IgD-negative memory B cell (primary cell): Measurements from ENCODE around the gene CDC73. TPM values are rescaled to one million over a fixed set of nuclear protein-coding genes. Genes with fewer than 3 reads are reported as not detected.
"Not testable (repeated sequence)": the region's sequence is repeated elsewhere in the genome, so short reads cannot be mapped to it uniquely, and the experiment has no call there.

ENCODE experiments used
- H3K27ac Mint-ChIP-seq, 3 donors: one replicate each; pipeline ENCODE4 v1.8.0; 2020 to 2022; ENCODE audit warnings: mild to moderate bottlenecking in 3 of 3, mixed read lengths in 3 of 3, moderate library complexity in 1 of 3
- H3K27me3 Mint-ChIP-seq: one replicate; pipeline ENCODE4 v1.8.0; 2021; ENCODE audit warnings: mixed read lengths
- H3K36me3 Mint-ChIP-seq: one replicate; pipeline ENCODE4 v1.8.0; 2020; ENCODE audit warnings: mild to moderate bottlenecking, mixed read lengths
- H3K4me1 Mint-ChIP-seq, 3 donors: one replicate each; pipeline ENCODE4 v1.8.0; 2020 to 2022; ENCODE audit warnings: mixed read lengths in 3 of 3, mild to moderate bottlenecking in 1 of 3
- H3K4me3 Mint-ChIP-seq, 4 donors: one replicate each; pipeline ENCODE4 v1.8.0; 2020 to 2022; ENCODE audit warnings: mild to moderate bottlenecking in 4 of 4, mixed read lengths in 4 of 4, moderate library complexity in 3 of 4
- H3K9me3 Mint-ChIP-seq, 3 donors: one replicate each; pipeline ENCODE4 v1.8.0; 2020 to 2021; ENCODE audit warnings: mixed read lengths in 3 of 3, mild to moderate bottlenecking in 1 of 3
- polyA plus RNA-seq: library from polyadenylated mRNA; unstranded; fragments of 300-500 nt; fragmentation: Illumina TruSeq; gene quantifications from one replicate; pipeline ENCODE4 v1.2.3, GENCODE V29; 2021

Gene CDC73
- polyA plus RNA-seq, 1 donor from 2014 or later = 37.7 TPM

DNA sequence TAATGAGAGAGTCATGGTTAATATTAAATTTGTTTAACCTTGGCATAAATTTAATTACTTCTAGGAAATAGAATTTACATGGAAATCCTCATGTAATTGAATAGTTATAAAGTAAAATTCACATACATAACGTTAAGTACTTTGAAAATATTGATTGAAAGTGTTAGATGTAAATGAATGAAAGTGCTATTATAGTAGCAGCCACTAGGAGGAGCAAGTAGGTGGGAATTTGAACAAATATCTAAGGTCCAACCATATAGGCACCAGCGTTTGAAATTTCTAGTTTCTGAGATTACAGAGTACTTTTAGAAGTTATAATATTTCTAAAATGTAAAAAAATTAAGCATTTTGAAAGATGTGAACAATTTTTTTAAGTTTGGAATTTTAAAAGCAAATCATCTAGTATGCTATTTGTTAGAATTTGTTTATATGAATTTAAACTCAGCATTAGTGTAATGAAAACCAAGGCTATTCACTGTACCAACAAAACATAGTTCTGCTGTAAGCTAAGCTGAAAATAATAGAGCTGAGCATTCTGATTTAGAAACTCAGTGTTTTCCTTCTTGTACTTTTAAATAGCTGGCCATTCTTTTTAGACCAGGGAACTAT lies 61.3 kb downstream of the CDC73 start:
- Mint-ChIP-seq H3K27me3 (no peaks in the 10 kb centered on the region), H3K27ac (no peak overlapping the region), H3K4me3 (no peak overlapping the region), H3K36me3 (no peaks in the 10 kb centered on the region), H3K4me1 (peaks cover 9 to 29% (median 26%) of the 10 kb centered on the region in 3 donors), H3K9me3 (no peaks in the 10 kb centered on the region)

DNA sequence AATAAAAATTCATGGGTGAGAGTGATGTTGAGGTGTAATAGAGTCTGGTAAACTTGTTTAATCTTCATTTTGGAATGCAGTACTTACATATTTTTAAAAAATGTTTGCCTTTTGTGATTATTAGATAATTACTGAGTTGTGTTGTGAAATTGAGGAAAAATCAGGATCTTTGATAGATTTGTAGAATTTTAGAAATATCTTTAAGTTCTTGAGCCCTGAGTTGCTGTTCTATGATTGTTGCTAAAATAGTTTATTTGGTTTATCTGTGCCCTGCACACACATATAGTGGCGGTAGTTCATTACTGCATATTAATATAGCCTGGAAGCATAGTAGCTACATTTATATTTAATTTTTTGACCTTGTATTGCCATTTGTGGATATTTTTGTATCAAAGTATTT lies 62.9 kb downstream of the CDC73 start:
- Mint-ChIP-seq H3K4me3 (no peak overlapping the region), H3K36me3 (no peaks in the 10 kb centered on the region), H3K9me3 (no peaks in the 10 kb centered on the region), H3K27me3 (no peaks in the 10 kb centered on the region), H3K4me1 (peaks cover 11 to 31% (median 26%) of the 10 kb centered on the region in 3 donors), H3K27ac (no peak overlapping the region)

- peaks cover 11 to 34% (median 27%) of the 10 kb centered on the region in 3 donors for H3K4me1 Mint-ChIP-seq
- H3K27me3 Mint-ChIP-seq = no peaks in the 10 kb centered on the region
- H3K36me3 Mint-ChIP-seq = no peaks in the 10 kb centered on the region
- H3K9me3 Mint-ChIP-seq = no peaks in the 10 kb centered on the region
- no peak overlapping the region for H3K27ac Mint-ChIP-seq
- no peak overlapping the region for H3K4me3 Mint-ChIP-seq
Measured at GRCh38 chr1:193185211-193185610, 63.4 kb downstream of the CDC73 start.

GRCh38 chr1:193185901-193186731 lies 64.3 kb downstream of the CDC73 start, which contains the start of gene B3GALT2:
TSS of gene B3GALT2 (minus strand) at chr1:193186613. CDS start at chr1:193181562, 5,051 bp downstream.
- Mint-ChIP-seq H3K27me3 (no peaks in the 10 kb centered on the region), H3K4me1 (peaks cover 11 to 39% (median 32%) of the 10 kb centered on the region in 3 donors), H3K9me3 (no peaks in the 10 kb centered on the region), H3K36me3 (peaks cover 2% of the 10 kb centered on the region), H3K4me3 (peak within 1 kb of the TSS in 1 of 4 donors; percentile 38), H3K27ac (peak within 1 kb of the TSS in 1 of 3 donors; percentile 23)

DNA sequence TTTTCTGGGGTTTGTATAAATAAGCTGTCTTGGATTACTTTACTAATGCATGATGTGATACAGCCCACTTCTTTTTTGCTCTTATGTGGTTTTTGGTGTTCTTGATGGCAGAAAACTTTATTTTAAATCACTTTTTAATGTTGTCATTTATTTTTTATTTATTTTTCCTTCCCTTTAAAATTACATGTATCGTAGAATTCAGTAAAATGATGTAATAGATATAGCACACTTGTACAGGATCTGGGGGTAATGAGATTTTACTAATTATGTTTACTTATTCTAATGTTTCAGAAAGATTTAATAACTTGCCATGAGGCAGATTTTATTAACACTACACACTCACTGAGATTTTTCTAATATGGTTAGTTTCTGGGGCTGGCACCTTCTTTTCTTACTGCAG lies 65.3 kb downstream of the CDC73 start:
- H3K27ac Mint-ChIP-seq = peak overlapping the region in 1 of 3 donors; percentile 23
- H3K36me3 Mint-ChIP-seq = peaks cover 4% of the 10 kb centered on the region
- H3K27me3 Mint-ChIP-seq = no peaks in the 10 kb centered on the region
- no peak overlapping the region for H3K4me3 Mint-ChIP-seq
- peaks cover 11 to 31% (median 29%) of the 10 kb centered on the region in 3 donors for H3K4me1 Mint-ChIP-seq
- no peaks in the 10 kb centered on the region for H3K9me3 Mint-ChIP-seq

- not testable (repeated sequence) for H3K4me3 Mint-ChIP-seq, H3K36me3 Mint-ChIP-seq, H3K27me3 Mint-ChIP-seq, H3K27ac Mint-ChIP-seq, H3K9me3 Mint-ChIP-seq
- H3K4me1 Mint-ChIP-seq = peaks cover 13 to 33% (median 25%) of the 10 kb centered on the region in 3 donors
Measured at GRCh38 chr1:193188915-193189314, 67.1 kb downstream of the CDC73 start.

DNA sequence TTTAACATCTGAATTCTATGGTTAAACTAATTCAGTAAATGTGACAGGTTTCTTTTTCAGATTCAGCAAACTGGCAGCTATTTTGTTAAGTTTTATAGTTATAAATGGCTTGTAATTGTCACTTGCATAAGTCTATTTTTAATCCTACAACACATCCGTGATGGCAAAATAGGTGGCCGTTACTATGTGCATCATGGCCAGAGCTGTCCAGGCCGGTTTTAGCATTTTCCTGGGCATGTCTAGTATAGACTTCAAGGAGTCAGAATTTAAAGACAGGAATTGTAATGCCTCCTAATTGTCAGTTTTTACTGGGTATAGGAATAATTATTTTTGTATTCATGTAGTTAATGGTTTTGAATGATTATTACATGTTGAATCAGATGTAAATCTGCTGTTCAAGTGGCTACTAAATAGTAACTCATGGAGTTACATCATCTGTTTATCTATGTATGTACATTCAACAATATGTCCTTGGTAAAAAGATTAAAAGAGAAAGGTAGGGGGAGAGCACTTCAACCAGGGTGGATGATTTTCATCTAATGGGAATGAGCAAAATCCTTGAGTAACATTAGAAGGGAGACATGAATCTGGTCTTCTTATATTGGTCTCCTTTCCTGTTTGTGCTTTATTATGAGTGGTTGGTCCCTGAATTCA lies 67.7 kb downstream of the CDC73 start:
- Mint-ChIP-seq H3K27ac (no peak overlapping the region), H3K4me1 (peaks cover 14 to 36% (median 31%) of the 10 kb centered on the region in 3 donors), H3K36me3 (peaks cover 9% of the 10 kb centered on the region), H3K9me3 (no peaks in the 10 kb centered on the region), H3K27me3 (no peaks in the 10 kb centered on the region), H3K4me3 (no peak overlapping the region)

- Mint-ChIP-seq H3K27ac (peak overlapping the region in 1 of 3 donors; percentile 19), H3K4me3 (no peak overlapping the region), H3K4me1 (peaks cover 13 to 34% (median 30%) of the 10 kb centered on the region in 3 donors), H3K27me3 (no peaks in the 10 kb centered on the region), H3K9me3 (no peaks in the 10 kb centered on the region), H3K36me3 (peaks cover 9% of the 10 kb centered on the region)
Measured at GRCh38 chr1:193190096-193190744, 68.4 kb downstream of the CDC73 start.

DNA sequence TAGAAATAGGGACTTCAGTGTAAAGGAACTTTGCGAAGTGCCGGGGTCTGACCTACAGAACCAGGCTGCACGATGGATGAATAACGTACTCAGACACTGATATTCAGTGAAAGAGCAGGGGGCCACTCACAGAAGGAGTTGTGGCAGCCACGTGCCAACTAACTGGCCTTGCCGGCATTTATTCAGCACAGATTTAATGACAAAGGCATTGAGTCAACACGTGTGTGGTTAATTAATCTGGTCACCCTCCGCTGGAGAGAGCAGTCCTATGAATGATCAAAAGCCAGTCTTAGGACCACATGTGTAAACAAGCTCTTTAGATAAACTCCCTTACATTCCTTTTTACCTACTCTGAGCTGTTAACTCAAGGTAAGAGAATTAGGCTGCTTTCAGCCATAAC lies 70.8 kb downstream of the CDC73 start:
- peaks cover 13% of the 10 kb centered on the region for H3K36me3 Mint-ChIP-seq
- H3K9me3 Mint-ChIP-seq = no peaks in the 10 kb centered on the region
- no peak overlapping the region for H3K4me3 Mint-ChIP-seq
- peak overlapping the region in 1 of 3 donors; percentile 40 for H3K27ac Mint-ChIP-seq
- peaks cover 16 to 32% (median 22%) of the 10 kb centered on the region in 3 donors for H3K4me1 Mint-ChIP-seq
- H3K27me3 Mint-ChIP-seq = no peaks in the 10 kb centered on the region

- Mint-ChIP-seq H3K4me1 (peaks cover 15 to 22% (median 16%) of the 10 kb centered on the region in 3 donors), H3K27me3 (no peaks in the 10 kb centered on the region), H3K36me3 (peaks cover 10% of the 10 kb centered on the region), H3K9me3 (no peaks in the 10 kb centered on the region), H3K27ac (no peak overlapping the region), H3K4me3 (no peak overlapping the region)
Measured at GRCh38 chr1:193199940-193200339, 78.1 kb downstream of the CDC73 start.

GRCh38 chr1:193201021-193201420 lies 79.2 kb downstream of the CDC73 start:
- Mint-ChIP-seq H3K27ac (peak overlapping the region in 1 of 3 donors; percentile 47), H3K4me3 (no peak overlapping the region), H3K9me3 (peaks cover 0 to 8% (median 4%) of the 10 kb centered on the region in 3 donors), H3K4me1 (peaks cover 11 to 16% (median 13%) of the 10 kb centered on the region in 3 donors), H3K36me3 (peaks cover 13% of the 10 kb centered on the region), H3K27me3 (no peaks in the 10 kb centered on the region)

DNA sequence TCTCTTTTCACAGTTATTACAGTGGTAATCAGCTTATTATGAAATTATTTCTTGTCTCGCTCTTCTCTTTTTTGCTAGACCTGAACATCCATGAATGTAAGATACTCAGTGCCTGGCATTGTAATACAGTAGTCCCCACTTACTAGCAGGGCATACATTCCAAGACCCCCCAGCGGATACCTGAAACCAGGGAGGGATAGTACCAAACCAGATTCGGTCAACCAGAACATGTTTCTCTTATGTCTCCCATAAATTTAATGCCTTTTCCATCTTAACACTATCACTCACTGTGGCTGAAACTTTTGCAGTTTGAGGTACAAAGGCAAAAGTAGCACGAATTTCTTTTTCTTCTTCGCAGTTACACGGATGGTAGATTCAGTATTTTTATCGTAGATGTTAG lies 89.2 kb downstream of the CDC73 start:
- peak overlapping the region in 1 of 3 donors; percentile 1 for H3K27ac Mint-ChIP-seq
- H3K9me3 Mint-ChIP-seq = peaks cover 0 to 16% (median 3%) of the 10 kb centered on the region in 3 donors
- H3K27me3 Mint-ChIP-seq = no peaks in the 10 kb centered on the region
- H3K36me3 Mint-ChIP-seq = peaks cover 48% of the 10 kb centered on the region
- H3K4me3 Mint-ChIP-seq = no peak overlapping the region
- peaks cover 10 to 13% (median 11%) of the 10 kb centered on the region in 3 donors for H3K4me1 Mint-ChIP-seq

DNA sequence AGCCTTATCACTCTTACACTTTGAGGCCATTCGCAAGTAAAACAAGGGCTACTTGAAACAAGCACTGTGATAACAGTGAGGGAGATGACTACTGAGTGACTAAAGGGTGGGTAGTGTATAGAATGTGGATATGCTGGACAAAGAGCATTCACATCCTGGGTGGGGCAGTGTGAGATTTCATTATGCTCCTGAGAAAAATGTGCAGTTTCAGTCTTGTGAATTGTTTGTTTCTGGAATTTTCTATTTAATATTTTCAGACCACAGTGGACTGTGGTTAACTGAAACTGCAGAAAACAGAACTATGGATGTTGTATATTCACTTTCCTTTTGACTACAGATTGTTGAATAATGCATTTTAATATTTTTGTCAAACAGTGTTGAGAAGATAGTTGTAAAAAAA lies 89.7 kb downstream of the CDC73 start:
- Mint-ChIP-seq H3K9me3 (peaks cover 0 to 10% (median 0%) of the 10 kb centered on the region in 3 donors), H3K4me1 (peaks cover 10 to 13% (median 11%) of the 10 kb centered on the region in 3 donors), H3K4me3 (no peak overlapping the region), H3K36me3 (peaks cover 47% of the 10 kb centered on the region), H3K27me3 (no peaks in the 10 kb centered on the region), H3K27ac (no peak overlapping the region)

DNA sequence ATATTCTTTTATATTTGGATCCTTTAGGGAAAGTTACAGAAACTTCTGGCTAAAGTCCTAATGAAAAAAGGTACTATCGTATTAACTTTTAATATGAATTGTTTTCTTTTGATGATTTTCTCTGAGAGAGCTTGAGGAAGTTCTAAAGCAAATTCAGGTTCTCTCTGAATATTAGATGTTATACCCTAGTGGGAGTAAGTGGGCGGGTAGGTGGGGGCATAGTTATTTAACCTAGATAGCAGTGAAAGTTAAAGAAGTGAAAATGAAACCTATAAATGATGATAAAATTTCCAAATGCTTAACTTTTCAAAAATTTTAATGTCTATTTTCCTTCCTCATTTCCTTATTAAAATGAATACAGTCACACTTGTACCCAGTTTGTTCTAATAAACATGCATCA lies 90.8 kb downstream of the CDC73 start:
- H3K36me3 Mint-ChIP-seq = peaks cover 38% of the 10 kb centered on the region
- no peak overlapping the region for H3K27ac Mint-ChIP-seq
- peaks cover 9 to 14% (median 13%) of the 10 kb centered on the region in 3 donors for H3K4me1 Mint-ChIP-seq
- no peaks in the 10 kb centered on the region for H3K27me3 Mint-ChIP-seq
- peaks cover 0 to 1% (median 0%) of the 10 kb centered on the region in 3 donors for H3K9me3 Mint-ChIP-seq
- H3K4me3 Mint-ChIP-seq = no peak overlapping the region
